IMR-90 (cell line): ENCODE results near the gene AP2B1. TPM values are rescaled to one million over a fixed set of nuclear protein-coding genes. Genes with fewer than 3 reads are reported as not detected.

Experiments used
- ATAC-seq: fragments of 200-7000 bp; cut with Tn5 transposase; 2 replicates; pipeline ENCODE4 v1.9.1; 2020; ENCODE audit warnings: low read depth, mild to moderate bottlenecking, moderate library complexity
- BruUV-seq: library from RNA; stranded (reverse); fragments of 400-500 nt; replicated peaks from 2 replicates; lab custom pipeline; 2021; lab: Mats Ljungman, UMichigan
- CTCF ChIA-PET: fragments of 300-600 bp; formaldehyde crosslinking; extraction: SDS; loops from one replicate; lab custom pipeline; 2021; ENCODE audit warnings: antibody characterized with exemption; lab: Yijun Ruan, JAX
- POLR2A ChIA-PET: fragments of 300-600 bp; sonication (Branson Sonifier 250); formaldehyde crosslinking; loops from one replicate; lab custom pipeline; 2022; ENCODE audit warnings: antibody characterized with exemption; ENCODE audit not compliant: unreplicated experiment; lab: Charles Lee
- DNase-seq: peaks from one replicate; pipeline ENCODE4 v3.0.0; 2013
- H2AFZ ChIP-seq: replicated peaks from 2 replicates; pipeline ENCODE3; 2013; ENCODE audit warnings: low read length, mild to moderate bottlenecking; ENCODE audit not compliant: poor library complexity
- H2AK5ac ChIP-seq: 2 replicates; pipeline ENCODE4 v1.6.1; 2013; ENCODE audit warnings: low read depth, low read length, inconsistent platforms
- H2AK9ac ChIP-seq: replicated peaks from 2 replicates; pipeline ENCODE3; 2013; ENCODE audit warnings: mild to moderate bottlenecking, low read depth, low read length, moderate library complexity; ENCODE audit not compliant: poor library complexity
- H2BK120ac ChIP-seq: 2 replicates; pipeline ENCODE4 v1.6.1; 2013; ENCODE audit warnings: low read depth, low read length, inconsistent platforms
- H2BK15ac ChIP-seq: 3 replicates; pipeline ENCODE4 v1.6.1; 2013; ENCODE audit warnings: low read depth, low read length, inconsistent platforms
- H2BK20ac ChIP-seq: 2 replicates; pipeline ENCODE4 v1.6.1; 2013; ENCODE audit warnings: low read depth, mild to moderate bottlenecking, inconsistent platforms, low read length, moderate library complexity
- H2BK5ac ChIP-seq: 2 replicates; pipeline ENCODE4 v1.6.1; 2013; ENCODE audit warnings: mild to moderate bottlenecking, low read depth, low read length, inconsistent platforms; ENCODE audit not compliant: poor library complexity, severe bottlenecking
- H3K14ac ChIP-seq: replicated peaks from 2 replicates; pipeline ENCODE4 v1.6.1; 2013; ENCODE audit warnings: low read depth, low read length, inconsistent platforms
- H3K18ac ChIP-seq: 2 replicates; pipeline ENCODE4 v1.6.1; 2013; ENCODE audit warnings: low read depth, low read length, control low read depth
- H3K23ac ChIP-seq: 2 replicates; pipeline ENCODE4 v1.6.1; 2013; ENCODE audit warnings: low read depth, low read length, inconsistent platforms
- H3K27ac ChIP-seq: 2 replicates; pipeline ENCODE4 v1.5.1; 2013; ENCODE audit warnings: mild to moderate bottlenecking, control low read depth, low read length; ENCODE audit not compliant: insufficient read depth
- H3K27me3 ChIP-seq: 2 replicates; pipeline ENCODE4 v1.6.1; 2013; ENCODE audit warnings: low read length; ENCODE audit not compliant: control insufficient read depth, insufficient read depth
- H3K36me3 ChIP-seq: 2 replicates; pipeline ENCODE4 v1.6.1; 2013; ENCODE audit warnings: low read length, mixed read lengths; ENCODE audit not compliant: control insufficient read depth, insufficient read depth
- H3K4ac ChIP-seq: 2 replicates; pipeline ENCODE4 v1.6.1; 2013; ENCODE audit warnings: low read depth, low read length, inconsistent platforms
- H3K4me1 ChIP-seq: 2 replicates; pipeline ENCODE4 v1.6.1; 2013; ENCODE audit warnings: low read length, mixed read lengths; ENCODE audit not compliant: control insufficient read depth, insufficient read depth
- H3K4me2 ChIP-seq: 2 replicates; pipeline ENCODE4 v1.6.1; 2013; ENCODE audit warnings: low read depth, mild to moderate bottlenecking, control low read depth, low read length, moderate library complexity
- H3K4me3 ChIP-seq: 2 replicates; pipeline ENCODE4 v1.5.1; 2013; ENCODE audit warnings: low read depth, mild to moderate bottlenecking, control low read depth, low read length, moderate library complexity; ENCODE audit not compliant: insufficient read depth
- H3K56ac ChIP-seq: 2 replicates; pipeline ENCODE4 v1.6.1; 2013; ENCODE audit warnings: low read length, inconsistent platforms; ENCODE audit not compliant: insufficient read depth; ENCODE audit errors: extremely low read depth
- H3K79me1 ChIP-seq, 2 experiments: 2 replicates each; pipeline ENCODE4 v1.6.1; 2013; ENCODE audit warnings: low read length in 2 of 2, inconsistent platforms in 1 of 2, low read depth in 1 of 2
- H3K9ac ChIP-seq: 2 replicates; pipeline ENCODE4 v1.6.1; 2013; ENCODE audit warnings: low read depth, low read length, control low read depth
- H3K9me1 ChIP-seq: 2 replicates; pipeline ENCODE4 v1.6.1; 2013; ENCODE audit warnings: low read length, inconsistent platforms; ENCODE audit not compliant: insufficient read depth
- H3K9me3 ChIP-seq: 2 replicates; pipeline ENCODE4 v1.6.1; 2013; ENCODE audit warnings: low read length; ENCODE audit not compliant: control insufficient read depth, insufficient read depth
- H4K20me1 ChIP-seq: 2 replicates; pipeline ENCODE4 v1.6.1; 2013; ENCODE audit warnings: low read length, inconsistent platforms; ENCODE audit not compliant: insufficient read depth
- H4K5ac ChIP-seq: 2 replicates; pipeline ENCODE4 v1.6.1; 2013; ENCODE audit warnings: mild to moderate bottlenecking, low read depth, low read length, control low read depth
- H4K8ac ChIP-seq, 2 experiments: 2 replicates each; pipeline ENCODE4 v1.6.1; 2013; ENCODE audit warnings: low read depth in 2 of 2, low read length in 2 of 2, control low read depth in 1 of 2, inconsistent platforms in 1 of 2
- H4K91ac ChIP-seq: 2 replicates; pipeline ENCODE4 v1.6.1; 2013; ENCODE audit warnings: low read depth, low read length, inconsistent platforms; ENCODE audit not compliant: insufficient read depth
- BHLHE40 ChIP-seq: fragments of 150-350 bp; IDR thresholded peaks from 2 replicates; pipeline ENCODE4 v1.6.1; 2016; ENCODE audit warnings: mild to moderate bottlenecking, low read depth, low read length
- CEBPB ChIP-seq: IDR thresholded peaks from 2 replicates; pipeline ENCODE4 v1.6.1; 2012; ENCODE audit warnings: low read depth, low read length, improper control_type of control experiment
- CHD1 ChIP-seq: IDR thresholded peaks from 2 replicates; pipeline ENCODE4 v1.6.1; 2012; ENCODE audit warnings: low read depth, low read length, improper control_type of control experiment
- CTCF ChIP-seq: conservative IDR thresholded peaks from 2 replicates; pipeline ENCODE4 v1.5.1; 2012; ENCODE audit warnings: mild to moderate bottlenecking, low read depth, low read length, improper control_type of control experiment
- FOS ChIP-seq: fragments of 150-350 bp; IDR thresholded peaks from 2 replicates; pipeline ENCODE4 v1.6.1; 2016; ENCODE audit warnings: low read depth, low read length
- MAFK ChIP-seq: IDR thresholded peaks from 2 replicates; pipeline ENCODE4 v1.6.1; 2012; ENCODE audit warnings: low read depth, low read length, improper control_type of control experiment
- MAZ ChIP-seq: IDR thresholded peaks from 2 replicates; pipeline ENCODE4 v1.6.1; 2012; ENCODE audit warnings: low read depth, mild to moderate bottlenecking, low read length, improper control_type of control experiment, moderate library complexity, borderline replicate concordance
- MXI1 ChIP-seq: IDR thresholded peaks from 2 replicates; pipeline ENCODE4 v1.6.1; 2012; ENCODE audit warnings: low read depth, mild to moderate bottlenecking, low read length, moderate library complexity, borderline replicate concordance
- POLR2A ChIP-seq: IDR thresholded peaks from 2 replicates; pipeline ENCODE4 v1.6.1; 2012; ENCODE audit warnings: mild to moderate bottlenecking, low read depth, low read length
- RAD21 ChIP-seq: IDR thresholded peaks from 2 replicates; pipeline ENCODE4 v1.6.1; 2012; ENCODE audit warnings: low read length, improper control_type of control experiment
- RCOR1 ChIP-seq: IDR thresholded peaks from 2 replicates; pipeline ENCODE4 v1.6.1; 2012; ENCODE audit warnings: mild to moderate bottlenecking, low read length, improper control_type of control experiment; ENCODE audit not compliant: insufficient replicate concordance
- RFX5 ChIP-seq: IDR thresholded peaks from 2 replicates; pipeline ENCODE4 v1.8.0; 2012; ENCODE audit warnings: low read depth, mild to moderate bottlenecking, low read length, moderate library complexity
- SMC3 ChIP-seq: fragments of 150-350 bp; IDR thresholded peaks from 2 replicates; pipeline ENCODE4 v1.6.1; 2016; ENCODE audit warnings: low read depth, mild to moderate bottlenecking, antibody characterized with exemption, low read length, moderate library complexity
- USF2 ChIP-seq: fragments of 150-350 bp; IDR thresholded peaks from 2 replicates; pipeline ENCODE4 v1.6.1; 2017; ENCODE audit warnings: mild to moderate bottlenecking, antibody characterized with exemption, low read length, low read depth
- WGBS, 2 experiments: methylation state at CpG; one replicate each; pipeline versions ENCODE4 v1.1.5 to v1.1.7; 2013; ENCODE audit warnings: missing lambda C conversion rate in 2 of 2; ENCODE audit not compliant: insufficient read length in 1 of 2; ENCODE audit errors: extremely low coverage in 2 of 2; 5-methylcytosine and 5-hydroxymethylcytosine counted together
- dilution Hi-C: fragments of 300-500 bp; cut with HindIII; formaldehyde crosslinking; loops from one replicate; pipeline ENCODE4 v1.14.3; 2018; ENCODE audit warnings: low sequenced_read_pairs; ENCODE audit not compliant: unreplicated experiment
- in situ Hi-C: fragments of 300-500 bp; cut with MboI; formaldehyde crosslinking; loops from 3 replicates; pipeline ENCODE4 v1.14.3; 2019; ENCODE audit warnings: low sequenced_read_pairs, inconsistent platforms, mixed read lengths
- intact Hi-C: fragments of 100-400 bp; cut with micrococcal nuclease; formaldehyde crosslinking; loops from 2 replicates; pipeline ENCODE4 v1.10.0; 2022
- polyA plus RNA-seq, 3 experiments: library from polyadenylated mRNA; depleted of rRNA; stranded (reverse); fragments of >200 nt; gene quantifications; 2 replicates each; pipeline ENCODE4 v1.2.3, GENCODE V29; 2012; ENCODE audit warnings: low replicate concordance in 1 of 3
- total RNA-seq: library from RNA; depleted of rRNA; stranded (reverse); fragments of >200 nt; gene quantifications from 2 replicates; pipeline ENCODE4 v1.2.3, GENCODE V29; 2012

AP2B1 gene
- total and polyA plus RNA-seq, 2 of the 4 experiments (the other 2 are of a cell fraction), result 102 to 125 TPM

GRCh38 chr17:35543856-35544255 is 43.3 kb upstream of the AP2B1 start (continued):
- TF ChIP-seq USF2 (no peak), FOS (no peak)

- no peak overlapping the region for H3K18ac ChIP-seq
- no TSS peak for BruUV-seq
- no peak overlapping the region for H3K14ac ChIP-seq
- no peaks in the 10 kb centered on the region for H4K20me1 ChIP-seq
- no peak overlapping the region for H3K4ac ChIP-seq
- no peak overlapping the region for H3K9ac ChIP-seq
- ATAC-seq (no peak), DNase-seq (no peak)
- H2AK9ac ChIP-seq, result no peak overlapping the region
- H3K9me3 ChIP-seq, result no peaks in the 10 kb centered on the region
- ChIA-PET POLR2A (no interaction called here), CTCF (interaction anchor here (0.7 kb wide), 1 partner anchor 22 kb away, joined by 4 read pairs; no protein-coding TSS in a partner anchor)
- H4K5ac ChIP-seq, result no peak overlapping the region
- H2AFZ ChIP-seq, result no peak overlapping the region
- no peaks in the 10 kb centered on the region for H3K9me1 ChIP-seq
- no peak overlapping the region for H3K4me3 ChIP-seq
- H4K8ac ChIP-seq, result no peak overlapping the region
- no peak overlapping the region for H4K91ac ChIP-seq
- no peak overlapping the region for H2BK15ac ChIP-seq
- no CpG with 5 or more reads among the region's 1 CpG for WGBS, 2 experiments
- in situ Hi-C loops, result loop anchor here (25.0 kb wide), 1 partner anchor 1133 kb away; no protein-coding TSS in a partner anchor
- dilution Hi-C loops, result loop anchor here (25.0 kb wide), 2 partner anchors 233 to 358 kb away; partner anchors contain the start of gene SLC35G3
- no peak overlapping the region for H2BK20ac ChIP-seq
- H2BK5ac ChIP-seq, result no peak overlapping the region
- no peak overlapping the region for H3K27ac ChIP-seq
- H3K79me1 ChIP-seq, result no peaks in the 10 kb centered on the region
- no peak overlapping the region for H3K23ac ChIP-seq
- intact Hi-C loops, result loop anchor here (10.0 kb wide), 1 partner anchor 550 kb away; no protein-coding TSS in a partner anchor
- no peak overlapping the region for H2AK5ac ChIP-seq
- H3K56ac ChIP-seq, result no peak overlapping the region
- H3K4me1 ChIP-seq, result no peaks in the 10 kb centered on the region
- no peak overlapping the region for H3K4me2 ChIP-seq
- no peak overlapping the region for H2BK120ac ChIP-seq
- peaks cover 19% of the 10 kb centered on the region for H3K27me3 ChIP-seq
- no peaks in the 10 kb centered on the region for H3K36me3 ChIP-seq
- TF ChIP-seq MXI1 (no peak), CHD1 (no peak), USF2 (no peak), SMC3 (no peak), RAD21 (no peak), POLR2A (no peak), CTCF (no peak), CEBPB (no peak), RFX5 (no peak), BHLHE40 (no peak), MAZ (no peak), RCOR1 (no peak), MAFK (no peak), FOS (no peak)
Measured at GRCh38 chr17:35545150-35545549, 42.0 kb upstream of the AP2B1 start.
